Right lobe of liver (tissue), 6 donors: ENCODE measurements around the gene CDKL4. TPM values are rescaled to one million over a fixed set of nuclear protein-coding genes. Genes with fewer than 3 reads are reported as not detected.
A peak's percentile ranks its signal among the peaks of the same experiment; 100 is the strongest.
"Not testable (repeated sequence)": the region's sequence is repeated elsewhere in the genome, so short reads cannot be mapped to it uniquely, and the experiment has no call there.

Source experiments
- ATAC-seq, 4 donors: fragments of 200-7000 bp; cut with Tn5 transposase; one replicate each; pipeline ENCODE4 v1.9.1; 2020; ENCODE audit warnings: mild to moderate bottlenecking in 4 of 4, moderate library complexity in 4 of 4
- DNase-seq, 3 donors: peaks; one replicate each; pipeline ENCODE4 v3.0.0-alpha.2; 2020
- H3K27ac ChIP-seq, 3 donors: fragments of 200-600 bp; one replicate each; pipeline ENCODE4 v1.8.0; 2022
- H3K27me3 ChIP-seq, 2 donors: fragments of 200-600 bp; one replicate each; pipeline ENCODE4 v1.8.0; 2022
- H3K36me3 ChIP-seq, 4 donors: fragments of 200-600 bp; sonication (generic) in 1 of 4; one replicate each; pipeline versions ENCODE4 v1.5.1 to v1.8.0; 2017 to 2022; ENCODE audit warnings: control low read depth in 1 of 4
- H3K4me1 ChIP-seq, 4 donors: fragments of 200-600 bp; sonication (generic) in 1 of 4; one replicate each; pipeline versions ENCODE4 v1.5.1 to v1.8.0; 2017 to 2022; ENCODE audit warnings: control low read depth in 1 of 4
- H3K4me3 ChIP-seq, 3 donors: fragments of 200-600 bp; one replicate each; pipeline ENCODE4 v1.8.0; 2022
- H3K9me3 ChIP-seq, 4 donors: fragments of 200-600 bp; sonication (generic) in 1 of 4; one replicate each; pipeline versions ENCODE4 v1.5.1 to v1.8.0; 2017 to 2022; ENCODE audit warnings: control low read depth in 1 of 4
- POLR2A ChIP-seq: fragments of 450-650 bp; IDR thresholded peaks from one replicate; pipeline ENCODE4 v1.6.1; 2017; ENCODE audit warnings: antibody characterized with exemption, mild to moderate bottlenecking
- WGBS: methylation state at CpG from one replicate; pipeline ENCODE4 v1.1.6; 2018; ENCODE audit warnings: low coverage, low lambda C conversion rate; ENCODE audit not compliant: insufficient coverage; ENCODE audit errors: missing lambda C conversion rate; 5-methylcytosine and 5-hydroxymethylcytosine counted together
- intact Hi-C, 2 donors: fragments of 100-400 bp; cut with DNase I; formaldehyde crosslinking; loops; one replicate each; pipeline versions ENCODE4 v1.11.2 to v1.14.1; 2022
- total RNA-seq, 6 experiments: library from RNA; depleted of rRNA in 2 of 6; stranded (reverse); fragments of >200 nt in 2 of 6; fragmentation: NEBNext Ultra II Directional in 3 of 6; extraction: Animal tissue kit (Norgen Biotek cat#: 25700) in 3 of 6; gene quantifications; one replicate each; pipeline versions ENCODE4 v1.1.0 to v1.2.4, GENCODE V29; 2016 to 2023
- TF ChIP-seq, protein P1 (sequence below), 4 donors: fragments of 200-600 bp in 3 of 4; fragments of 450-650 bp in 1 of 4; IDR thresholded peaks; one replicate each; pipeline versions ENCODE4 v1.5.1 to v1.8.0; 2016 to 2022; ENCODE audit warnings: antibody characterized with exemption in 4 of 4, mild to moderate bottlenecking in 2 of 4
- donor health status: DM: no; HTN: yes; CAD: no.
- donor health status: DM: no; HTN: no; CAD: no.
- donor health status: DM: no; HTN: no; CAD: no.
- donor health status: DM: no; HTN: yes; CAD: no.
- donor health status: DM: no; HTN: yes; CAD: no.

Gene CDKL4
- total RNA-seq, 6 experiments from 2014 or later: 0.18 to 0.27 (median 0.25) TPM; not detected in 3

DNA sequence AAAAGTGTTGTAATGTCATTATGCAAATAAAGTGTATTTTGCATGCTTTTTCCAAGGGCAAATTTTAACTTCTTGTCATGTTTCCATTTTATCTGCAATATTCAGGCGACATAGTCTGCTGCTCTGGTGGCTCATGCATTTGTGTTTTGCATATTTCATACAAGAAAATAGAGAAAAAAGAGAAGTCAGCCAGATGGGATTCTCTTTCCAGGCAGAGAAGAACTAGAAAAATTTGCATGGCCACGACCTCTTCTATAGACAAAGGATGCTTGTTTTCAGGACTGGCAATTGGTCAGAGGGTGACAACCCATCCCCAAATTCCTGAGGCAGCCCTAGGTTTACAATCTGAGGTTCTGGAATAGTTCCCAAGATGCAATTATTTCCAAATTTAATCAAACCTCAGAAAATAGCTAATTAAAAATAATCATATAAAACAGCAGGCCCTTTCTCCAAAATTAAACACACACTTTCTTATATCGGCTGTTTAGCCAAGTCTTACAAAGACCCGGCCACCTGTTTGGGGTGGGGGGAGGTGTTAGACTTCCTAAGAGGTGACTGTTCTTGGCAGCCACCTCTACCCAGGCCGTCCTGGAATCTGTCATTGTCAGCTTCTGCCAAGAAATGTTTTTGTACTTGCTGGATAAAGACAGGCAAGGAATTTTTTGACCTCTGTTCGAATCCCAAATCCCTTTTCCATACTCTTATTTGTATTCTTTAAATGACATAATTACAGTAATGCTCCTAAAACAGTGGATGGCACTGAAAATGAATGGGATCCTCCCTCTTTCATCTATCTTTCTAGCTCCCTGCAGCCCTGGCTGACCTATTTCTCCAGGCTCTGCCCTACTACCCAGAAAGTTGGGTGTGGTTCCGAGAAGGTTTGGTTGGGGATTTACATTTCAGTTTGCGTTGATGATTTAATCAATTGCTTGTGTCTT, 102.2 kb downstream of the CDKL4 start:
- peak in 3 of 4 donors; percentile 35 to 58 (median 38) for ATAC-seq
- H3K36me3 ChIP-seq: no peaks in the 10 kb centered on the region
- DNase-seq: no peak
- no peaks in the 10 kb centered on the region for H3K9me3 ChIP-seq
- no peaks in the 10 kb centered on the region for H3K27me3 ChIP-seq
- peaks cover 0 to 32% (median 4%) of the 10 kb centered on the region in 4 donors for H3K4me1 ChIP-seq
- no peak overlapping the region for H3K27ac ChIP-seq
- WGBS: 58% methylated on average over 8 of the region's 8 CpGs
- H3K4me3 ChIP-seq: no peak overlapping the region
- intact Hi-C loops: no loop called here
- TF ChIP-seq POLR2A: no peak
- TF ChIP-seq, protein P1, sequence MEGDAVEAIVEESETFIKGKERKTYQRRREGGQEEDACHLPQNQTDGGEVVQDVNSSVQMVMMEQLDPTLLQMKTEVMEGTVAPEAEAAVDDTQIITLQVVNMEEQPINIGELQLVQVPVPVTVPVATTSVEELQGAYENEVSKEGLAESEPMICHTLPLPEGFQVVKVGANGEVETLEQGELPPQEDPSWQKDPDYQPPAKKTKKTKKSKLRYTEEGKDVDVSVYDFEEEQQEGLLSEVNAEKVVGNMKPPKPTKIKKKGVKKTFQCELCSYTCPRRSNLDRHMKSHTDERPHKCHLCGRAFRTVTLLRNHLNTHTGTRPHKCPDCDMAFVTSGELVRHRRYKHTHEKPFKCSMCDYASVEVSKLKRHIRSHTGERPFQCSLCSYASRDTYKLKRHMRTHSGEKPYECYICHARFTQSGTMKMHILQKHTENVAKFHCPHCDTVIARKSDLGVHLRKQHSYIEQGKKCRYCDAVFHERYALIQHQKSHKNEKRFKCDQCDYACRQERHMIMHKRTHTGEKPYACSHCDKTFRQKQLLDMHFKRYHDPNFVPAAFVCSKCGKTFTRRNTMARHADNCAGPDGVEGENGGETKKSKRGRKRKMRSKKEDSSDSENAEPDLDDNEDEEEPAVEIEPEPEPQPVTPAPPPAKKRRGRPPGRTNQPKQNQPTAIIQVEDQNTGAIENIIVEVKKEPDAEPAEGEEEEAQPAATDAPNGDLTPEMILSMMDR (IDR thresholded peaks at IDR 0.05): no peak

DNA sequence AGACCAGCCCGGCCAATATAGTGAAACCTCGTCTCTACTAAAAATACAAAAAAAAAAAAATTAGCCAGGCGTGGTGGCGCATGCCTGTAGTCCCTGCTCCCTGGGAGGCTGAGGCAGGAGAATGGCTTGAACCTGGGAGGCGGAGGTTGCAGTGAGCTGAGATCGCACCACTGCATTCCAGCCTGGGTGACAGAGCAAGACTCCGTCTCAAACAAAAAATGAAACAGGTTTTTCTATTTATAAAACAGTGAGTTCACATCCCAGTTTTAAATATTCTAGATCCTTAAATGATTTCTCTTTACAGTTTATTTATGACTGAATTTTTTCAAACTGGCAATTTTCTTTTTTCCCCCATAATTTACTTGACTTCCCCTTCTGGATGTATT, 102.8 kb downstream of the CDKL4 start:
- H3K4me3 ChIP-seq, DNase-seq, H3K36me3 ChIP-seq, ATAC-seq, H3K9me3 ChIP-seq, H3K27me3 ChIP-seq, intact Hi-C loops: not testable (repeated sequence)
- H3K4me1 ChIP-seq: peaks cover 0 to 32% (median 4%) of the 10 kb centered on the region in 4 donors
- peak overlapping the region in 2 of 3 donors; percentile 17 to 59 for H3K27ac ChIP-seq
- 72% methylated on average over 2 of the region's 7 CpGs for WGBS

DNA sequence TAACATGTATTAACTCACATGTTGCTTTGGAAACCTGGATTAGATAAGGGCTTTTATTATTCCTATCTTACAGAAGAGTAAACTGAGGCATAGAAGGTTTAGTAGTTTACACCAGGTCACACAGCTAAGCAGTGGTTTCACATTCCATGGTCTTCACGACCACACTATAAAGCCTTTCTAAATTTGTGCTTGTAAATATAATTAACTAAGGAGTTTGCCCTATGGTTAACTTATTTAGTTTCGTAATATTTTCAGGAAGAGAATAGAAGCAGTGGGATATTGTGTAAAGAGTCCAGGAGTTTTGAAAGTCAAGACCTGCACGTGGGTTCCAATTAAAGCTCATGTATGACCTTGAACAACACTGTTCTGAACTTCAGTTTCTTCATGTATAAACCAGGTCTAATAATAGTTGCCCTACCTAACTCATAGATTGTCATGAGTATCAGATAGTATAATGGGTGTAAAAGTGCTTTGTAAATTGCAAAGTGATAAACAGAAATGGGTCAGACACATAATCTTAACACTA, 103.4 kb downstream of the CDKL4 start:
- ATAC-seq: peak; percentile 59 to 88 (median 74)
- intact Hi-C loops: no loop called here

DNA sequence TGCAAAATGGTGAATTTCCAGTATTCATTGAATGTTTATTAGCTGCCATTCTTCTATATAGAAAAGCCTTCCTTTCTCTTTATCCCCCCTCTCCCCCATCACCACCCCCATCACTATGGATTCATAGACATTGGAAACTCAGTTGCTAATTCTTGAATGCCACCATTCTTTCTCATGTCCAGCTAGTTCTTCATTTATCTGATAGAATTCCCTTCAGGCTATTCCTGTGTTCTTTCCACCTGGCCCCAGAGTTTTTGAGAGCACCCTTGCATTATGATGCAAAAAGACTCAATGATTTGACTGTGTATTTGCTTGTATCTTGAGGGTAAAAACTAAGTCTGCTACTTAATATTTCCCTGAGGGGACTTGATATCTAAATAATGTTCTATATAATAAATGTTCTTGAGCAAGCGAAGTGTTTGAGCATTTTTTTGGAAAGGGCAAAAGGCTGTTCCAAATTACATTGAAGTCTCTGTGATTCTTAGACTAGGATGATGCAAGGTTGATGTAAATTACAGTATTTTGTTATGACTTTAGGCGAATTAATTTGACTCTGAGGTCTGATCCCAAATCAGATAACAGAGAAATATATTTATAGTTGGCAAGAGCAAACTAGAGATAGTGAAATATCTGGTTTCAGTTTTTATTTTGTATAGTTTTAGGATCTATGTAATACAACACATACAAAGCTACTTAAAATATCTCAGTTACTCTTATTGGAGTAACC, 104.1 kb downstream of the CDKL4 start:
- H3K4me1 ChIP-seq: peaks cover 0 to 32% (median 4%) of the 10 kb centered on the region in 4 donors
- WGBS: 59% methylated on average over 2 of the region's 2 CpGs
- no peaks in the 10 kb centered on the region for H3K9me3 ChIP-seq
- TF ChIP-seq POLR2A: no peak
- TF ChIP-seq, protein P1 (IDR thresholded peaks at IDR 0.05): no peak
- H3K4me3 ChIP-seq: no peak overlapping the region
- no peak for ATAC-seq
- intact Hi-C loops: no loop called here
- H3K27ac ChIP-seq: peak overlapping the region in 1 of 3 donors; percentile 59
- no peaks in the 10 kb centered on the region for H3K36me3 ChIP-seq
- no peaks in the 10 kb centered on the region for H3K27me3 ChIP-seq
- DNase-seq: no peak

More for the DNA sequence above, 103.4 kb downstream of the CDKL4 start:
- Histone ChIP-seq H3K9me3 (no peaks in the 10 kb centered on the region), H3K4me3 (no peak overlapping the region), H3K36me3 (no peaks in the 10 kb centered on the region), H3K27ac (peak overlapping the region in 2 of 3 donors; percentile 17 to 59), H3K27me3 (no peaks in the 10 kb centered on the region), H3K4me1 (peaks cover 0 to 32% (median 4%) of the 10 kb centered on the region in 4 donors)
- TF ChIP-seq POLR2A: no peak
- TF ChIP-seq, protein P1 (IDR thresholded peaks at IDR 0.05): no peak
- 13% methylated on average over 3 of the region's 3 CpGs for WGBS
- DNase-seq: no peak
